K562 (cell line): Measurements from ENCODE around the gene UTP4.

ENCODE experiments used
- BMI1 ChIP-seq: fragments of 150-350 bp; IDR thresholded peaks from 2 replicates; pipeline ENCODE4 v1.6.1; 2014; ENCODE audit warnings: low read length
- C11orf30 ChIP-seq: fragments of 450-650 bp; IDR thresholded peaks from 2 replicates; pipeline ENCODE4 v1.6.1; 2016; ENCODE audit warnings: low read depth, mild to moderate bottlenecking
- CBFB ChIP-seq: sonication (generic); formaldehyde crosslinking; IDR thresholded peaks from 2 replicates; pipeline ENCODE4 v1.4.0; 2020; ENCODE audit warnings: mild to moderate bottlenecking, missing genetic modification reagents
- CTCF ChIP-seq, 3 experiments: IDR thresholded peaks in 2 of 3; conservative IDR thresholded peaks in 1 of 3; 2 replicates each; pipeline ENCODE4 v1.5.1; 2011 to 2012; ENCODE audit warnings: low read length in 3 of 3, mild to moderate bottlenecking in 3 of 3, control low read depth in 2 of 3, improper control_type of control experiment in 1 of 3, inconsistent platforms in 1 of 3, low read depth in 1 of 3, mixed read lengths in 1 of 3, moderate library complexity in 1 of 3; ENCODE audit not compliant: insufficient read depth in 2 of 3
- FOXP1 ChIP-seq: sonication (generic); formaldehyde crosslinking; IDR thresholded peaks from 2 replicates; pipeline ENCODE4 v1.8.0; 2022; ENCODE audit warnings: mild to moderate bottlenecking, missing genetic modification reagents
- L3MBTL2 ChIP-seq: fragments of 450-650 bp; IDR thresholded peaks from 2 replicates; pipeline ENCODE4 v1.6.1; 2016; ENCODE audit warnings: mild to moderate bottlenecking, moderate library complexity
- POLR2AphosphoS5 ChIP-seq: IDR thresholded peaks from 2 replicates; pipeline ENCODE4 v1.6.1; 2011; ENCODE audit warnings: mild to moderate bottlenecking, low read depth, low read length, moderate library complexity; ENCODE audit not compliant: control insufficient read depth, insufficient read depth
- ZFP36 ChIP-seq: fragments of 150-350 bp; IDR thresholded peaks from 2 replicates; pipeline ENCODE4 v1.6.1; 2018; ENCODE audit warnings: low read length, low read depth; ENCODE audit not compliant: partially characterized antibody
- ZNF197 ChIP-seq: fragments of 200-800 bp; sonication (Bioruptor generic); IDR thresholded peaks from 2 replicates; pipeline ENCODE4 v1.6.1; 2016; ENCODE audit warnings: low read depth, missing genetic modification characterization, missing compliant biosample characterization
- ZNF3 ChIP-seq: fragments of 250-450 bp; sonication (Bioruptor Pico); IDR thresholded peaks from 2 replicates; pipeline ENCODE4 v1.5.0; 2021; ENCODE audit warnings: mild to moderate bottlenecking, moderate library complexity
- ZNF583 ChIP-seq: fragments of 250-450 bp; sonication (Bioruptor Pico); IDR thresholded peaks from 2 replicates; pipeline ENCODE4 v1.4.0; 2020

- TF ChIP-seq CBFB (CRISPR knock-in tag) (no peak), BMI1 (no peak), ZNF3 (CRISPR knock-in tag) (no peak), C11orf30 (no peak), L3MBTL2 (no peak), ZNF197 (CRISPR knock-in tag) (no peak), CTCF (IDR thresholded peaks at IDR 0.05 in 2 of 3, conservative IDR thresholded peaks at IDR 0.05 in 1 of 3; ENCODE audit: insufficient read depth in 2 of 3, low read depth in 1 of 3, low read length in 3 of 3) (peak; percentile 3 to 42 (median 6); a peak in 2 of 6 replicates), ZNF583 (CRISPR knock-in tag) (no peak), FOXP1 (CRISPR knock-in tag) (no peak), POLR2AphosphoS5 (no peak), ZFP36 (no peak)
Measured at GRCh38 chr16:69143116-69143515, 10.7 kb downstream of the UTP4 start.
